Left ventricle myocardium inferior (tissue), 1 donor: ENCODE results near the gene MAGEA11. TPM values are rescaled to one million over a fixed set of nuclear protein-coding genes. Genes with fewer than 3 reads are reported as not detected.
"Not testable (repeated sequence)": the region's sequence is repeated elsewhere in the genome, so short reads cannot be mapped to it uniquely, and the experiment has no call there.

Source experiments
- DNase-seq: peaks from one replicate; pipeline ENCODE4 v3.0.0-alpha.2; 2020
- H3K27ac ChIP-seq: fragments of 200-600 bp; replicated peaks from 2 replicates; pipeline ENCODE4 v1.8.0; 2021
- H3K27me3 ChIP-seq: fragments of 200-600 bp; 2 replicates; pipeline ENCODE4 v1.8.0; 2021; ENCODE audit warnings: low read depth
- H3K36me3 ChIP-seq: fragments of 200-600 bp; 2 replicates; pipeline ENCODE4 v1.8.0; 2021
- H3K4me1 ChIP-seq: fragments of 200-600 bp; 2 replicates; pipeline ENCODE4 v1.8.0; 2021
- H3K4me3 ChIP-seq: fragments of 200-600 bp; 2 replicates; pipeline ENCODE4 v1.8.0; 2021; ENCODE audit warnings: mild to moderate bottlenecking, moderate library complexity
- H3K9me3 ChIP-seq: fragments of 200-600 bp; replicated peaks from 2 replicates; pipeline ENCODE4 v1.8.0; 2021
- intact Hi-C: fragments of 100-400 bp; cut with micrococcal nuclease; formaldehyde crosslinking; loops from one replicate; pipeline ENCODE4 v1.11.0; 2022
- total RNA-seq: library from RNA; stranded (reverse); fragmentation: NEBNext Ultra II Directional; extraction: Animal tissue kit (Norgen Biotek cat#: 25700); gene quantifications from one replicate; pipeline ENCODE4 v1.2.1, GENCODE V29; 2021
- TF ChIP-seq, protein P1 (sequence below): fragments of 200-600 bp; IDR thresholded peaks from 2 replicates; pipeline ENCODE4 v1.8.0; 2021; ENCODE audit warnings: antibody characterized with exemption, mild to moderate bottlenecking, borderline replicate concordance
- donor health status: DM: no; HTN: yes; CAD: no; lungs with severe emphysema.

Gene MAGEA11
- total RNA-seq, 1 donor from 2014 or later: not detected

DNA sequence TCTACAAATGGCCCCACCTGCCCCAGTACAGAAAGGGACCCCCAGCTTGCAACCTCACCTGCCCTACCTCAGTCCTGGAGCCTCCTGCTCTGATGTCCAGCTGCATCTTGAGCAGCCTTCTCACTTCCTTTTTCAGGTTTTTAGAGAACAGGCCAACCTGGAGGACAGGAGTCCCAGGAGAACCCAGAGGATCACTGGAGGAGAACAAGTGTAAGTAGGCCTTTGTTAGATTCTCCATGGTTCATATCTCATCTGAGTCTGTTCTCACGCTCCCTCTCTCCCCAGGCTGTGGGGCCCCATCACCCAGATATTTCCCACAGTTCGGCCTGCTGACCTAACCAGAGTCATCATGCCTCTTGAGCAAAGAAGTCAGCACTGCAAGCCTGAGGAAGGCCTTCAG, 3.6 kb downstream of the MAGEA11 start:
- H3K36me3 ChIP-seq: no peaks in the 10 kb centered on the region
- intact Hi-C loops: no loop called here
- H3K4me3 ChIP-seq: no peak overlapping the region
- H3K4me1 ChIP-seq: no peaks in the 10 kb centered on the region
- no peaks in the 10 kb centered on the region for H3K27me3 ChIP-seq
- H3K27ac ChIP-seq: no peak overlapping the region
- DNase-seq: no peak
- no peaks in the 10 kb centered on the region for H3K9me3 ChIP-seq
- TF ChIP-seq, protein P1, sequence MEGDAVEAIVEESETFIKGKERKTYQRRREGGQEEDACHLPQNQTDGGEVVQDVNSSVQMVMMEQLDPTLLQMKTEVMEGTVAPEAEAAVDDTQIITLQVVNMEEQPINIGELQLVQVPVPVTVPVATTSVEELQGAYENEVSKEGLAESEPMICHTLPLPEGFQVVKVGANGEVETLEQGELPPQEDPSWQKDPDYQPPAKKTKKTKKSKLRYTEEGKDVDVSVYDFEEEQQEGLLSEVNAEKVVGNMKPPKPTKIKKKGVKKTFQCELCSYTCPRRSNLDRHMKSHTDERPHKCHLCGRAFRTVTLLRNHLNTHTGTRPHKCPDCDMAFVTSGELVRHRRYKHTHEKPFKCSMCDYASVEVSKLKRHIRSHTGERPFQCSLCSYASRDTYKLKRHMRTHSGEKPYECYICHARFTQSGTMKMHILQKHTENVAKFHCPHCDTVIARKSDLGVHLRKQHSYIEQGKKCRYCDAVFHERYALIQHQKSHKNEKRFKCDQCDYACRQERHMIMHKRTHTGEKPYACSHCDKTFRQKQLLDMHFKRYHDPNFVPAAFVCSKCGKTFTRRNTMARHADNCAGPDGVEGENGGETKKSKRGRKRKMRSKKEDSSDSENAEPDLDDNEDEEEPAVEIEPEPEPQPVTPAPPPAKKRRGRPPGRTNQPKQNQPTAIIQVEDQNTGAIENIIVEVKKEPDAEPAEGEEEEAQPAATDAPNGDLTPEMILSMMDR: no peak

DNA sequence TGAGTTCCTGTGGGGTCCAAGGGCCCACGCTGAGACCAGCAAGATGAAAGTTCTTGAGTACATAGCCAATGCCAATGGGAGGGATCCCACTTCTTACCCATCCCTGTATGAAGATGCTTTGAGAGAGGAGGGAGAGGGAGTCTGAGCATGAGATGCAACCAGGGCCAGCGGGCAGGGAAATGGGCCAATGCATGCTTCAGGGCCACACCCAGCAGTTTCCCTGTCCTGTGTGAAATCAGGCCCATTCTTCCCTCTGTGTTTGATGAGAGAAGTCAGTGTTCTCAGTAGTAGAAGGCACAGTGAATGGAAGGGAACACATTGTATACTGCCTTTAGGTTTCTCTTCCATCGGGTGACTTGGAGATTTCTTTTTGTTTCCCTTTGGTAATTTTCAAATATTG, 4.8 kb downstream of the MAGEA11 start:
- intact Hi-C loops: no loop called here
- TF ChIP-seq, protein P1: no peak
- no peak overlapping the region for H3K27ac ChIP-seq

DNA sequence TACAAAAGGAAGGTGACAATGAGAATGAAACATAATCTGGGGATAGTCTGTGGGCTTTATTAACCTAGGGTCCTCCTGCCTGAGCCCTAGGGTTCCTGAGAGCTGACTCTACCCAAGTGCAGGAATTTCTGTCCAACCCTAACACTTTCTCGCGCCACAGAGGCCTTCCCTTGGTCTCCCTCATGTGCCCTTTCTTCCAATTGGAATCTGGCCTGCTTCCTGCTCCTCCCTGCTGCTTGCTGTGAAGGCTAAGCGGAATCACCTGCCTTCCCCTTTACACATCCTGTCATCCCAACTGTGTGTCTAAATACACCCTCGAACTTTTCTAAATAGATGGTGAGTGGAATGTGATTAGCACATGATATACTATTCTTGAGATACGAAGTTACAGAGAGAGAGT, 5.9 kb downstream of the MAGEA11 start:
- Histone ChIP-seq H3K36me3 (no peaks in the 10 kb centered on the region), H3K4me3 (no peak overlapping the region), H3K27ac (no peak overlapping the region), H3K9me3 (no peaks in the 10 kb centered on the region), H3K4me1 (no peaks in the 10 kb centered on the region), H3K27me3 (no peaks in the 10 kb centered on the region)
- no peak for DNase-seq
- TF ChIP-seq, protein P1: no peak
- intact Hi-C loops: no loop called here

More for the DNA sequence above, 4.8 kb downstream of the MAGEA11 start:
- H3K36me3 ChIP-seq: no peaks in the 10 kb centered on the region
- no peak overlapping the region for H3K4me3 ChIP-seq
- H3K9me3 ChIP-seq: no peaks in the 10 kb centered on the region
- no peak for DNase-seq
- H3K4me1 ChIP-seq: no peaks in the 10 kb centered on the region
- H3K27me3 ChIP-seq: no peaks in the 10 kb centered on the region

DNA sequence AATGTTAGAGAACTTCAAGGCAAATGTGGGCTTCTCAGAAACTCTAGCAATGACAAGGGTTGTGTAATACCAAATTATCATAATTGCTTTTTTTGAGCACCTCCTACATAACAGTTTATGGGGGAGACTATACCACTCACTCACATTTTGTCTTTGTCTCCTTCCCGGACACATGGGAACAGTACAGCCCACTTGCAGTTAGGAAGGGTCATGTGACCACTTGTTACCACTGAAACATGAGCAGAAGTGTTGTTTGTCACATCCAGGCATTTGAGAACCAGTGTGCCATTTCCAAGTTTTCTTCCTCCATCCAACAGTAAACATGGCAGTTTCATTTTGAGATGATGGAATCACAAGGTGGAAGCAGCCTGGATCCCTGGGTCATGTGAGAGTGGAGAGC, 6.9 kb downstream of the MAGEA11 start:
- no peaks in the 10 kb centered on the region for H3K4me1 ChIP-seq
- intact Hi-C loops: no loop called here

DNA sequence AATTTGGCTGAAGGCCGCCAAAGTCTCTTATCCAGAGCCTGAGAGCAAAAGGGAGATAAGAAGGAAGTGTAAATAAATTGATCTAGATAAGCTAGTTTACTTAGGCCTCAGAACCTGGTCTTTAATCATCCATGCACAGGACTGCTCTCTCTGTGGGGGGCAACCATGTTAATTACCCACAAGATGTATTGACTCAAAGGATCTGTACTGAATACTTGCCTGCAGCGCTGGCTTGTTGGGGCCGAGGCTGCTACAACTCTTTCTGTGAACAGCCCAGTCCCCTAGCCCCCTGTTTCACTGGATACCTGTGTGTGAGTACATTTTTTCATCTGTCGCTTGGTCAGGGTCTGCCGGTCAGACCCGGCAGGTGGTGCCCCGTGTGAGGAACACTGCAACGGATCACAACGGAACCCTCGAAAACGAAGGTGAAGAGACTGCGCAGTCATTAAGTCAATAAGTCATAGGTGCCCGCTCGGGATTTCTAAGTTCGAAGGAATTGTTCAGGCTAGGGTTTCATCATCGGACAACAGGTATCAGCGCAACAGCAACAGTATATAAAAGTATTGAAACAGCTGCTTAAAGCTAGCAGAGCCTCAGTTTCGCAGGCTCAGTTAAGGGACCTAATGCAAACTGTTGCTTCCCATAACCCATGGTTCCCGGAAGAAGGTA, 8.3 kb downstream of the MAGEA11 start:
- Histone ChIP-seq H3K4me3 (no peak overlapping the region), H3K36me3 (no peaks in the 10 kb centered on the region), H3K4me1 (no peaks in the 10 kb centered on the region), H3K9me3 (no peaks in the 10 kb centered on the region), H3K27ac (no peak overlapping the region), H3K27me3 (no peaks in the 10 kb centered on the region)
- intact Hi-C loops: no loop called here
- no peak for DNase-seq
- TF ChIP-seq, protein P1: no peak

More for the DNA sequence above, 6.9 kb downstream of the MAGEA11 start:
- TF ChIP-seq, protein P1: no peak
- Histone ChIP-seq H3K27me3 (no peaks in the 10 kb centered on the region), H3K27ac (no peak overlapping the region), H3K4me3 (no peak overlapping the region), H3K9me3 (no peaks in the 10 kb centered on the region), H3K36me3 (no peaks in the 10 kb centered on the region)
- no peak for DNase-seq

DNA sequence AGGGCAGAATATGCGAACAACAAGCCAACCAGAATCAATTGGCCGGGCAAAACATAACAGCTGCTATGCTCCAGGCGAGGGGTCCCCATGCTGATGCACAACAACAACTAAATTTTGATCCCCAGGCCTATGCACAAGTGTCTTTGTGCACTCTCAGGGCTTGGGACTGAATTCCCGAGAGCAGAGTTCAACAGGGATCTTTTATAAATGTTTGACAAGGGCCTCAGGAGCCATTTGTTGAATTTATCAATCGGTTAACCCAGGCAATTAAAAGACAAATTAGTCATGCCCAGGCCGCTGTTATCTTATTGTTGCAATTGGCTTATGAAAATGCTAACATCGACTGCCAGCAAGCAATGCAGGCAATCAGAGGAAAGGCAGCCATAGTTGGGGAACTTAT, 9.4 kb downstream of the MAGEA11 start:
- DNase-seq, H3K36me3 ChIP-seq, H3K27me3 ChIP-seq, H3K4me3 ChIP-seq, H3K4me1 ChIP-seq, H3K27ac ChIP-seq, H3K9me3 ChIP-seq, intact Hi-C loops: not testable (repeated sequence)
